Measurements from ENCODE around the gene RNF208. TPM values are rescaled to one million over a fixed set of nuclear protein-coding genes. Genes with fewer than 3 reads are reported as not detected.

RNF208 gene
- total RNA-seq, 2 donors from 2014 or later, result 0.78 to 14.5 TPM

GRCh38 chr9:137232101-137232500, 10.1 kb upstream of the RNF208 start:
- H3K4me3 ChIP-seq, result no peak overlapping the region
- H3K9me3 ChIP-seq, result no peaks in the 10 kb centered on the region
- DNase-seq (no peak), ATAC-seq (no peak)
- intact Hi-C loops (cut with DNase I), result loop anchor here (5.0 kb wide), 2 partner anchors 40 to 115 kb away; no protein-coding TSS in a partner anchor
- H3K4me1 ChIP-seq, result peaks cover 27% of the 10 kb centered on the region
- no peak overlapping the region for H3K27ac ChIP-seq
- WGBS, 2 donors, result 68 to 77% methylated on average over 4 to 10 of the region's 10 CpGs
- TF ChIP-seq, protein P1, sequence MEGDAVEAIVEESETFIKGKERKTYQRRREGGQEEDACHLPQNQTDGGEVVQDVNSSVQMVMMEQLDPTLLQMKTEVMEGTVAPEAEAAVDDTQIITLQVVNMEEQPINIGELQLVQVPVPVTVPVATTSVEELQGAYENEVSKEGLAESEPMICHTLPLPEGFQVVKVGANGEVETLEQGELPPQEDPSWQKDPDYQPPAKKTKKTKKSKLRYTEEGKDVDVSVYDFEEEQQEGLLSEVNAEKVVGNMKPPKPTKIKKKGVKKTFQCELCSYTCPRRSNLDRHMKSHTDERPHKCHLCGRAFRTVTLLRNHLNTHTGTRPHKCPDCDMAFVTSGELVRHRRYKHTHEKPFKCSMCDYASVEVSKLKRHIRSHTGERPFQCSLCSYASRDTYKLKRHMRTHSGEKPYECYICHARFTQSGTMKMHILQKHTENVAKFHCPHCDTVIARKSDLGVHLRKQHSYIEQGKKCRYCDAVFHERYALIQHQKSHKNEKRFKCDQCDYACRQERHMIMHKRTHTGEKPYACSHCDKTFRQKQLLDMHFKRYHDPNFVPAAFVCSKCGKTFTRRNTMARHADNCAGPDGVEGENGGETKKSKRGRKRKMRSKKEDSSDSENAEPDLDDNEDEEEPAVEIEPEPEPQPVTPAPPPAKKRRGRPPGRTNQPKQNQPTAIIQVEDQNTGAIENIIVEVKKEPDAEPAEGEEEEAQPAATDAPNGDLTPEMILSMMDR (IDR thresholded peaks at IDR 0.05), result no peak
- TF ChIP-seq POLR2A (IDR thresholded peaks at IDR 0.05), result no peak
- peaks cover 0 to 26% of the 10 kb centered on the region in 2 donors for H3K27me3 ChIP-seq
- H3K36me3 ChIP-seq (replicated peaks in 1 of 2; ENCODE audit: insufficient read depth in 1 of 2, low read depth in 2 of 2), result no peaks in the 10 kb centered on the region

DNA sequence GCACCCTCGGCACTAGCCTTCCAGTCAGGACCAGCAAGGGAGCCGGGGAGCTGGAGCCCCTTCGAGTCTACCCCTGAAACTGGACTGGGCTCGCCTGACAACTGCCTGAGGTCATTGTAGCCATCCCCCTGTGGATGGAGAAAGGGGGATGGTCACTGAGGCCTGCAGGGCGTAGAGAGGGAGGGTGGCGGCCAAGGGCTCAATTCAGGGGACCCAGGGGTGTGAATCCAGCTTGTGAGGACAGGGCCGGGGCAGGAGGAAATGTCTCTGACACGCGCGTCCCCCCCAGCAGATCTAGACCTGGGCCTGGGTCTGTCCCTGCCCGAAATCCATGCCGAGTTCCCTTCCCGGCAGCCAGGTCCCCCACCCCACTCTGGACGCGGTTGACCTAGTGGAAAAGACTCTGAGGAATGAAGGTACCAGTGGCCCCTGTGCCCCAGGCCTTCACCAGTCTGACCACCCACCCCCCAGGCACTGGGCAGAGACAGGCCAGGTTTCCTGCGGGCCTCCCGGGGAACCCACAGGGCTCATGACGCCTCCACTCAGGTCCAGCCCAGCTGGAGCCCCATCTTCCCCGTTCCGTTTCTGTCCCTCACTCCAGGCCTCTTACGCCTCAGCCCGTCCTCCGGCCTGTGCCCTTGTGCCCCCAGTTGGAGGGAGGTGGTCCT, 9.5 kb upstream of the RNF208 start:
- DNase-seq (no peak), ATAC-seq (no peak)
- Histone ChIP-seq H3K9me3 (no peaks in the 10 kb centered on the region), H3K27ac (no peak overlapping the region), H3K36me3 (replicated peaks in 1 of 2; ENCODE audit: insufficient read depth in 1 of 2, low read depth in 2 of 2) (no peaks in the 10 kb centered on the region), H3K4me3 (no peak overlapping the region), H3K27me3 (peaks cover 0 to 26% of the 10 kb centered on the region in 2 donors), H3K4me1 (peaks cover 27% of the 10 kb centered on the region)
- TF ChIP-seq, protein P1 (IDR thresholded peaks at IDR 0.05), result no peak
- no peak for TF ChIP-seq POLR2A (IDR thresholded peaks at IDR 0.05)
- intact Hi-C loops (cut with DNase I), result loop anchor here (5.0 kb wide), 2 partner anchors 39 to 114 kb away; no protein-coding TSS in a partner anchor
- WGBS, 2 donors, result 85 to 88% methylated on average over 16 to 22 of the region's 23 CpGs

GRCh38 chr9:137230705-137231371, 8.8 kb upstream of the RNF208 start, which contains the start of gene SLC34A3:
Gene SLC34A3, plus strand, starts transcription at chr9:137230901. Its CDS starts 802 bp downstream, at chr9:137231703.
- intact Hi-C loops (cut with DNase I), result loop anchor here (5.0 kb wide), 2 partner anchors 39 to 114 kb away; no protein-coding TSS in a partner anchor
- Histone ChIP-seq H3K36me3 (replicated peaks in 1 of 2; ENCODE audit: insufficient read depth in 1 of 2, low read depth in 2 of 2) (no peaks in the 10 kb centered on the region), H3K27ac (no peak within 1 kb of the TSS), H3K4me3 (no peak within 1 kb of the TSS), H3K27me3 (peaks cover 0 to 24% of the 10 kb centered on the region in 2 donors), H3K4me1 (peaks cover 23% of the 10 kb centered on the region), H3K9me3 (no peaks in the 10 kb centered on the region)
- DNase-seq (no peak), ATAC-seq (no peak)
- 63 to 68% methylated on average over 7 to 14 of the region's 14 CpGs for WGBS, 2 donors
- TF ChIP-seq, protein P1 (IDR thresholded peaks at IDR 0.05), result no peak
- no peak for TF ChIP-seq POLR2A (IDR thresholded peaks at IDR 0.05)

DNA sequence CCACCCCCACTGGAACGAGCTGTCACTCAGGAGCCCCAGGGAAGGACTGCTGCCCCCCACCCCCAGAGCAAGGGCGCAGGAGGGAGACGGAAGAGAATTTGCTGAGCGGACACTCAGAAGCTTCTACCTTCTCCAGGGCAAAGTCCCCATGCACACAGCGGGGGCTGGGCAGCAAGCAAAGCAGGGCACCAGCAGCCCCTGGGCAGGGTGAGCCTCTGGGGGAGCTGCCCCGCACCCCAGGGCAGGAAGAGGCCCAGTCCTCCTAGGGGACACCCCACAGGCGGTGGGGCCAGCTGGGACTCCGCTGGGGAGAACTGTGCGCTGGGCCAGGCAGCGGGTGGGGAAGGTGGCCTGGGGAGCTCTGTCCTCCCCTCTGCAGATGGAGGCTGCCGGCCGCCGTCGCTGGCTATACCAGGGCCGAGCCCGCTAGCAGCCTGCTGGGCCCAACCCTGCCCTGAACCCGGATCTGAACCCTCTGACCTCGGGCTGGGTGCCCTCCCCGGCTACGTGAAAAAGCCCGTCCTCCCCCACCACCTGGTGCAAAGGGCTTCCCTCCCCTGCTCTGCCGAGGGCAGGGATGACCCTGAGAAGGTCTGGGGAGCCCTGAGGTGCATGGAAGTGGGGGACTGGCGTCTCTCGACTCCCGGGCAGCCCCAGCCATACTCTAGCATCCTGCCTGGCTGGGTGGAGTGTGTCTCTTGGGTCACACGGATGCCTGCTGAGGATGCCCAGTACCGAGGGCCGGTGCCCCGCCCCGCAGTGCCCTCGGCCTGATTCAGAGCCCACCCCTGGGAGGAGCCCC, 8.1 kb upstream of the RNF208 start:
- intact Hi-C loops (cut with DNase I), result loop anchor here (5.0 kb wide), 2 partner anchors 38 to 113 kb away; no protein-coding TSS in a partner anchor

More for the DNA sequence above, 8.1 kb upstream of the RNF208 start:
- WGBS, 2 donors, result 54 to 65% methylated on average over 10 to 29 of the region's 31 CpGs
- DNase-seq, result no peak
- Histone ChIP-seq H3K36me3 (replicated peaks in 1 of 2; ENCODE audit: insufficient read depth in 1 of 2, low read depth in 2 of 2) (no peaks in the 10 kb centered on the region), H3K9me3 (no peaks in the 10 kb centered on the region), H3K27me3 (peaks cover 0 to 20% of the 10 kb centered on the region in 2 donors), H3K4me1 (peaks cover 22% of the 10 kb centered on the region), H3K4me3 (no peak overlapping the region), H3K27ac (no peak overlapping the region)
- ATAC-seq, result no peak
- no peak for TF ChIP-seq POLR2A (IDR thresholded peaks at IDR 0.05)
- TF ChIP-seq, protein P1 (IDR thresholded peaks at IDR 0.05), result no peak

Data from body of pancreas (tissue), 4 donors.